Activated CD4-positive, alpha-beta T cell treated with anti-CD3 and anti-CD28 coated beads, Interleukin-2, amount 50 U/mL, for 1 hour (primary cell): Measurements from ENCODE around the gene KRT23.

Source experiments
- DNase-seq: peaks from one replicate; pipeline ENCODE4 v3.0.0-alpha.2; 2020

Gene KRT23

GRCh38 chr17:40937384-40937819, at the start of gene KRT23:
Gene KRT23, minus strand, starts transcription at chr17:40937646. Its CDS starts 1,043 bp downstream, at chr17:40936603.
- DNase-seq = no peak

DNA sequence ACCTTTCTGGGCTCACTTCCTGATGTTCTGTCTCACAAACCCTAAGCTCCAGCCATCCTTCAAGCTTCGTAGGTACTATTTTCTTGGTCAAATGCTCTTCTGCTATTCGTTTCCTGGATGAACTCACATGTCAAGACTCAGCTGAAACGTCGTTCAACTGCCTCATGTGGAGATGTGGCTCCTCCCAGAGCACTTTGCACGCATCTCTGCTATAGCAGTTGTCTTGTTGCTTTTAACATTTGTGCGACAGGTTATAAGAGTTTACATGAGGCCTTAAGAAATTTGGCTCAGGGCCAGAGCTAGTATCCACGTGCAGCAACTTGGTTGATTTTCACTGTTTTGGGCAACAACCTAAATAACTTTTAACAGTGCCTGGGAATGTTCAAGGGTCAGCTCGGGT, 49.5 kb upstream of the KRT23 start:
- DNase-seq = no peak

DNA sequence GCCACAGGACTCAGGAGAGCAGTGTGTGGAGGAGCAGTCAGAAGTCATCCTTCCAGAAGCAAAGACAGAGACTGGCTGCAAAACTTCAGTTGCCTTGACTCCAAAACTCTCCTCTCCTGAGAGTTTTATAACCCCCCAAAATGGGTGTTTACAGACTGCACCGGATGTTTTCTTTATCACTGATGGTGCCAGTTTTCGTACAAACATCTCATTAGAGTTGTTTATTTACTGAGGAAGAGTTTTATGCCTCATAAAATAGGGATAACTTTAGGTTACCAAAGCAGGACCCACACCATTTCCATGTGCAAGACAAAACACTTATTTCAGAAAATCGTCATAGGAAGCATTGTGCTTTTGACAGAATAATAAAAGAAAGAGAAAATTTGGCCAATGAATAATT, 46.8 kb upstream of the KRT23 start, which contains the start of gene KRT40:
Gene KRT40 (minus strand): TSS at position 101 of the 400 bp plus-strand sequence. CDS start 53 bp downstream, at position 48.
- DNase-seq = no peak

DNA sequence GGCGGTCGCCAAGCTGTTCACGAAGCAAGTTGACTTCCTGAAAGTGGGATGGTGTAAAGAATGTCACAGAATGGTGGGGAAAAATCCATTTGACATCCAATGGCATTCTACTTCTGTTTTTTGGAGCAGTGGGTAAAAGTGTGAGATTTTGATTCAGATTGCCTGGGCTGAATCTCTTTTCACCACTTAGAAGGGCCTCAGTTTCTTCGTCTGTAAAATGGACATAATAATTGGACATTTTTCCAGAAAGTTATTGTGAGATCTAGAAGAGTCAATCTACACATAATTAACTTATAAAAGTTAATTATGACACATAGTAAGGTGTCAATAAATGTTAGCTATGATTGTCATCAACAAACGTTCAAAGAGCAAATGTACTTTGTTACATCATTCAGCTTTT, 43.7 kb upstream of the KRT23 start:
- DNase-seq = no peak

DNA sequence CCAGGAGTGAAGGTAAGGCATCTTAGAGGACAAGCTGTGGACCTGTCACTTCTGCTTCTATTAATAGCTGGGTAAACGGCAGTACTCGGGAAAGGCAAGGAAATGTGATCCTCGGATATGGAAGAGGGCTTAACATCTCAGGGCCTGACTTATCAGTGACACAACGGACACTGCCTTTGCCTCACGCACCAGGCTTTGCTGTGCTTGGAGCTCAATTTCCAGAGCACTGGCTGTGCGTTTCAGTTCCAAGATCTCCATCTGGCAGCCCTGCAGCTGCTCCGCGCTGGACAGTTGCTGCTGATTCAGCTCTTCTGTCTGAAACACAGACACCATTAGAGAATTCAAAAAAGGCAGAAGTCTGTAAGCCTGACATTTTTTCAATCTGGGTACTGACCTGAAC, 43.1 kb upstream of the KRT23 start:
- no peak for DNase-seq

DNA sequence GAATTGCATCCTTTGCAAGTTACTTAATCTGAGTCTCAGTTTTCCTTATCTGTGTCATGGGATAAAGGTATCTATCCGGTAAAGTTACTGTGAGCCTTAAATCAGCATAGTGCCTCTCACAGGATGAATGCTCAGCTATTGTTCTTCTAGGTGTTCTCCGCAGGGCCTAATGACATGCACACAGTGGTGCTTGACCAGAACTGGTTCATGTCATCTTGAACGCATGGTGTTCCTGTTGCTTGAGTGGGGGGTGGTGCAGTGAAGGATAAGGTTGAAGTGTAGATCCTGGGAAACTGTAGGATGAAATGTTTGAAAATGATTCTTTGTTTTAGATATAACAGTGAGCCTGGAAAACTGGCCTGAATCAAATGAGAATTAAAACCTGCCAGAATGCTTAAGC, 42.7 kb upstream of the KRT23 start:
- no peak for DNase-seq

GRCh38 chr17:40978575-40979151, 41.2 kb upstream of the KRT23 start:
- DNase-seq = no peak

DNA sequence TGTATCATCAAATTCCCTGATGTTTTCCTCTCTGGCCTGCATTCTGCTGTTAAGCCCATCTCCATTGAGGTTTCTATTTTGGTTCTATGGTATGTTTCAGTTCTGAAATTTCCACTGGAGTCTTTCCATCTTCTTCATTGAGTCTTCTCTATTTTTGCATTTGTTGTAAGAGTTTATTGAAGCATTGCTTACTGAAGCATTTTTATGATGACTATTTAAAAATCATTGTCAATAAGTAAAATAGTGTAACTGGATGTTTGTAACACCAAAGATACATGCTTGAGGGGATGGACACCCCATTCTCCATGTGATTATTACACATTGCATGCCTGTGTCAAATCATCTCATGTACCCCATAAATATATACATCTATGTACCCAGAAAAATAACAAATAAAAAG, 38.1 kb upstream of the KRT23 start:
- DNase-seq = no peak

GRCh38 chr17:40974366-40974765, 36.9 kb upstream of the KRT23 start:
- no peak for DNase-seq

DNA sequence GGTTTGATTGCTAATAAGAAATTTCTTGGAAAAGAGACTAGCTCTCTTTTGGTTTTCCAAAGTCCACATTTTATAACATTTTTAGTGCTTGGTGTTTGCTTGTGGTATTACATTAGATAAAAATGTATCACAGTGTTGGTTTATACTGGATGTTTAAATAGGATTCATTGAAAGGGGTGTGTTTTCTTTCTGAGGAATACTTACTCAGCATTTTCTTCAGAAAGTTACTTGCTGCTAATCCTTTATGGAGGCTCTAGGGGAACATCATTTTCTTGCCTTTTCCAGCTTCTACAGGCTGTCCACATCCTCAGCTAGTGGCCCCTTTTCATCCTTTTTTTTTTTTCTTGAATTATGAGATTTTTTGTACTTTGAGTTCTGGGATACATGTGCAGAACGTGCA, 30.1 kb upstream of the KRT23 start:
- DNase-seq = no peak

DNA sequence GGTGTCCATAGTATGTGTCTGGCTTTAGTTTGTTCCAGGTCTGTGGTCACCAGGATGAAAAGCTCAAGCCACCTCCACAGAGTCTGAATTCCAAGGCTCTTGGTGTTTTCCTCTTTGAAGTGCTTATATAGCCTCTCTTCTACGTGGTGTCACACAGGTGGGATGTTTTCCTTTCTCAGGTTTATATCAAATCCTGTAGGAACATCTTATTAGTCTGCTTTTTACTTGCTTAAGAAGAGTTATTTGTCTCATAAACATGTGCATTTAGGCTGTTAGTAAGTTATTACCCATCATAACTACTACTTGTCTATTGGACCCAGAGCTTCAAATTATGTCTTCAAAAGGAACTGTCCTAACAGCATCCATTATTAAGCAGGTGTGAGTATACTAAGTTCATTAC, 29.4 kb upstream of the KRT23 start, which contains the start of gene KRT39:
Gene KRT39 (minus strand): TSS at position 101 of the 400 bp plus-strand sequence. CDS start 92 bp downstream, at position 9.
- DNase-seq = no peak

GRCh38 chr17:40963838-40964237, 26.4 kb upstream of the KRT23 start:
- DNase-seq = no peak

GRCh38 chr17:40962059-40962561, 24.7 kb upstream of the KRT23 start:
- no peak for DNase-seq

- no peak for DNase-seq
These were observed 24.1 kb upstream of the KRT23 start for GRCh38 chr17:40961591-40961990.

GRCh38 chr17:40960144-40960543, 22.7 kb upstream of the KRT23 start:
- no peak for DNase-seq

GRCh38 chr17:40958086-40958953, 20.9 kb upstream of the KRT23 start:
- no peak for DNase-seq

GRCh38 chr17:40956401-40957254, 19.2 kb upstream of the KRT23 start:
- DNase-seq = no peak

GRCh38 chr17:40953881-40954280, 16.4 kb upstream of the KRT23 start:
- DNase-seq = no peak

DNA sequence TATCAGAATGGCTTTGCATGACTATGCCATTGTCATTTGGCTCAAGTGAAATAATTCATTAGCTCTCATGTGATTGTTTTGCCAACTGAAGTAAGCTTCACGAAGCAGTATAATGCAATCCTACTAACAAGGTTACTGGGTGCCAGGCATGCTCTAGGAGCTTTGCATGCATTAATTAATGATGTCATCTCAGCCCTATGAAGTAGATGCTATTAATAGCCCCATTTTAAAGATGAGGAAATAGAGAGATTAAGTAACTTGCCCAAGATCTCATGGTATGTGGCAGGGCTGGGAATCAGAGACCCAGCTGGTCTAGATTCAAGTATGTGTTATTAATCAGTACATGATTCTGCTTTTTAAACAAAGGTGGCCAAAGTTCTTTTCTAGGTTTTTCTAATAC, 15.2 kb upstream of the KRT23 start:
- DNase-seq = no peak

- no peak for DNase-seq
These were observed 14.7 kb upstream of the KRT23 start for GRCh38 chr17:40952154-40952553.

DNA sequence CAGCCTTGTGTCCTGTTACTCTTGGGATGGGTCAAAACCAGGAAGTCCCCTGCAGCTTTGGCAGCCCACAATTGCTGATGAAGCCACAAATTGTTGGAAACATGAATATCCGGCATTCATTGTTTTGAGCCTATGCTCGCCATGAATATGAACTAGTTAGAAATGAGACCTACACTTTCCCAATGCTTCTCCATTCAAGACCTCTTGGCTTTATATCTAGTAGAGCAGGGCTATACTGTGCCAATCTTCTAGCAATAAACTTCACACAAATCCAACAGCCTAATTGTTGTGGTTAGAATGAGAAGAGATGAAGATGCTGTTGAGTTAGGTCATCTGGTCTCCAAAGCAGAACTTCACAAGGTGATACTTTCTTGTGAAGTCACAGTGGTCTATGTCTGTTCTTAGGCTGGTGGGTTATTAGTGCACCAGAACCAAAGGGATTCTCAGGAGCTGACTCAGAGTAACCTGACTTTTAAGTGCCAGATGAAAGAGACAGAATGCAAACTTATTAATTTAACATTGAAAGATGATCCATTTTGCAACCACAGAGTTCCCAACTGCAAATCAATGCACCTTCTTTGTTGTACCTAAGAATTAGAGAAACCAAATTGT, 13.7 kb upstream of the KRT23 start:
- DNase-seq = no peak

DNA sequence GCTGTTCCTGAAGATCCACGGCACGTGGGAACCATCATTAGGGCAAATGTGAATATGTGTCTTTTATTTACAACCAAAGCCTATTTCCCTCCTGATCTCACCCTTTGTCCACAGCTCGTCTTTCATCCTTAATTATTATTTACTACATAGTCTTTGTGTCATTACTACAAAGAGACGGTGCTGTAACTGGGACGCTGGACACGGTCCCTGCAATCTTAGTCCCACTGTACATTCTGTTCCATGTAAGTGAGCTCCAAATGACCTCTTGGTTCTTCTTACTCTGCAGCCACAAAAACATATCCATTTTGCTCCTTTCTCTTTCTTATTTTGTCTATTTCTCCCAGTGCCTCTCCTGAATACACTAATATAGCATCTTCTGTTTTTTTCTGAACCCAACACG, 12.7 kb upstream of the KRT23 start:
- DNase-seq = no peak

DNA sequence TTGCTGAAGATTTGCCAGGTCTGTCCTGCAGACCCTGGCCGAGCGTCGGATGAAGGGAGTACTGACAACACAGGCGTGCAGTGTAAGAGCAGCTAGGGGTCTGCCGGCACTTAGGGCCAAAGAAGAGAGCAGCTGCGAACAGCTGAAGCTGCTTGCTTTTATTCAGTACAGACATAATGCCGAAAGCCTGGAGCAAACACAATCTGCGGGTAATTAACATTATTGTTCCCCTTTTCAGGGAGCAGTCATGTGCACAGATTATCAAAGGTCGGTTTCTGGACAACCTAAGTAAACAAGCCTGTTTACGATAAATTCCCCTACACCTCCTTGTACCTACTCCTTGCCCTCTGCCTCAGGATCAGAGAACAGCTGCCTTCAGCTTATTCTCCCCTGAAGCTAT, 12.0 kb upstream of the KRT23 start:
- no peak for DNase-seq
